ENCODE measurements around the gene MVD. TPM values are rescaled to one million over a fixed set of nuclear protein-coding genes. Genes with fewer than 3 reads are reported as not detected.

The MVD gene
- total RNA-seq, 1 experiment from 2014 or later: 63.6 TPM

- DNase-seq (ENCODE audit: low read depth): no peak
- in situ Hi-C loops (cut with HindIII; ENCODE audit: low pct_unique_long_range_greater_than_20kb, low sequenced_read_pairs): no loop called here
These were observed 35.8 kb upstream of the MVD start for GRCh38 chr16:88698646-88699045.

GRCh38 chr16:88697831-88698615 is 35.1 kb upstream of the MVD start:
- in situ Hi-C loops (cut with HindIII; ENCODE audit: low pct_unique_long_range_greater_than_20kb, low sequenced_read_pairs): no loop called here
- no peak for DNase-seq (ENCODE audit: low read depth)

DNA sequence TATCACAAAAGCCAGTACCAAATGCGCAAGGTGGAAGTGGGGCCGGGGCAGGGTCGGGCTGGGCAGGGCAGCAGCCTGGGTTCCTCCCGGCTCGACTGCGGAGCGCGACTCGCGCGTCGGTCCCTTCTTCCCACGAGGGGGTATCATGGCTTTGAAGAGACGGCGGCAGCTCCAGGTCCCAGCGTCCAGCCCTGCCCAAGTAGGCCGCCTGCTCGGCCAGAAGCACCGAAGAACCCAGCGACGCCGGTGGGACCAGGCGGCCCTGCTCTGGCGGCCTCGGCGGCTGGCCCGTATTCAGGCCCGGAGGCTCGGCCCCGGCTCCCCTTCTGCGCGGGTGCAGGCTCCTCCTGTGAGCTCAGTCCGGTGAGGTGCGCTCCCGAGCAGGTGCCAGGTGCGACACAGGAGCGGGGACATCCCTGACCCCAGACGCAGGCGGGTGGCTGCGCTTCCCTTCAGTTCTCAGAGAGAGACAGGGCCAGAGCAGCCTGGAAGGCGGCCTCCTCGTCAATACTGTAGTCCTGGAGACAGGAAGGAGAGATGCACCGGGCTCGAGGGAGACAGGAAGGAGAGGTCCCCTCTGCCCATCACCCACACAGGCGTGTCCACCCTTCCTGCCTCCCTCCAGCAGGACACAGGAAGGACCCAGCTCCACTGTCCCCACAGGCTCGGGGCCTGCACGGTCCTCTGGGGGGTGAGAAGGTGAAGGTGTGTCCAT is 34.4 kb upstream of the MVD start:
- DNase-seq (ENCODE audit: low read depth): no peak
- in situ Hi-C loops (cut with HindIII; ENCODE audit: low pct_unique_long_range_greater_than_20kb, low sequenced_read_pairs): no loop called here

DNA sequence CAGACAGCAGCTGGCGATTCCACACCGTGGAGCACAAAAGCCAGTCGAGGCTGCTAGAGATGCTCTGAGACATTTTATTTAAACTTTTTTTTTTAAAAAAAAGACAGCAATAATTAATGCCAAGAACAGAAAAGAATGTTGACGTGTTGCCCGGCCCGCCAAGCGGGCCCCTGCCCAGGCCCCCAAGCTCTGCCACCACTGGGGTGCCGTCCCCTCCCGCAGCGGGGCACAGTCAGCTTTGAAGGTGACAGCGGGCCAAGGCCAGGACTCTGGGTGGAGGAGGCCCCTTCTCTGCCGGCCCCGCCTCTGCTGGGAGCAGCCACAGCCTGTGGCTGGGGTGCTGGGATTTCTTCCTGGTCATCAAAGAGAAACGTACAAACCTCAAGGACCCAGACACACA is 33.5 kb upstream of the MVD start:
- in situ Hi-C loops (cut with HindIII; ENCODE audit: low pct_unique_long_range_greater_than_20kb, low sequenced_read_pairs): no loop called here
- no peak for DNase-seq (ENCODE audit: low read depth)

- no peak for DNase-seq (ENCODE audit: low read depth)
- in situ Hi-C loops (cut with HindIII; ENCODE audit: low pct_unique_long_range_greater_than_20kb, low sequenced_read_pairs): no loop called here
These were observed 32.9 kb upstream of the MVD start for GRCh38 chr16:88695753-88696152.

DNA sequence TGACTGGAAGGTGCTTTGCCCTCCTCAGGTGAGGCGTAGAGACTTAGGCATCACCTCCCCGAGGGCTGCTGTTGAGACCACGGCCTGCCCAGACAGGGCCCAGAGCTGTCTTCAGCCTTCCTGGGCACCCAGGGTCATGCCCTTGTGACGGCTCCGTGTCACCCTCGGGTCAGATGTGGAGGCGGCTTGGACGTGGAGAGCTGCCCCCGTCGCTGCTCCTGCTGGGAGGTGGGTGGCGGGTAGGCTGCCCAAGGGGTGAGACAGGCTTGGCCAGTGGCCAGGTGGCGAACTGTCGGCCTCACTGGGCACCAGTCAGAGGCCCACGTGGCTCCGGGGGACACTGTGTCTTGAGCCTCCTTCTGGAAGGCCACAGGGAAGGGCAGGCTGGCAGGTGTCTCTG is 32.3 kb upstream of the MVD start:
- in situ Hi-C loops (cut with HindIII; ENCODE audit: low pct_unique_long_range_greater_than_20kb, low sequenced_read_pairs): no loop called here
- no peak for DNase-seq (ENCODE audit: low read depth)

DNA sequence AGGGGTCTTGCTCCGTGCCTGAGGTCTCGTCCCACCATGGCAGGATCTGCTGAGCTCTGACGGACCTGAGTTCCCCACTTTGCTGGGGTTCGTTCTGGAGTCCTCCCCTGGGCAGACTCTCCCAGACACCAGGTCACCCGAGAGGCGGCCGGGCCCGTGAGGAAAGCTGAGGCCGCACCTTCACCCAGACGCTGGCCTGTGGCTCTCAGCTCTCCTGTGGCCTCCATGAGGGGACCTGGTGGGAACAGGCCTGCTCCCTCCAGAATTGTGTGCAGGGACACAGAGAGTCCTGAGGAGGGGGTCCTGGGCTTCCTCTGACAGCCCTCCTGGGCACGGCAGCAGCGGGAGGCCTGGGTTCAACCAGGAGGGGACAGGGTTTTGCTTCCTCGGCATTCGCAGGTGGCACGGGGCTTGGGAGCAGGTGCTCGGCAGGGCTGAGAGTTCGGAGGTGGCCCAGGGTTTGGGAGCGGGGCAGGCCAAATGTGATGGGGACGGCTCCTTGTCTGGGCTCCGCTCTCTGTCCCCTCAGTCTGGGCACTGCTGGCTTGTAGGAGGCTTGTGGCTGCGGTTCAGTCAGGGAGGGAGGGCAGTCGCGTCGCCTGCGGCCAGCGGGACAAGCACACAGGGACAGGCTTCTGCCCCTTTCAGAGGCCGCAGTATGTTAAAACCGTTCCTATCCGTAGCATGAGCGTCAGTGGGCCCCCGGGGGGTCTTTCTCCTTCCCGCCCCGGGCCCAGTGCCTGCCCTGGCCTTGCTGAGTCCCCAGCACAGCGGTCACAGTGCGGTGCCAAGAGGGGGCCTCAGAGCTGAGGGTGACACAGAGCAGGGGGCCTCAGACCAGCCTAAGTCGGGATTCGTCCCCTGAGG is 31.6 kb upstream of the MVD start:
- DNase-seq (ENCODE audit: low read depth): no peak
- in situ Hi-C loops (cut with HindIII; ENCODE audit: low pct_unique_long_range_greater_than_20kb, low sequenced_read_pairs): no loop called here

- no peak for DNase-seq (ENCODE audit: low read depth)
- in situ Hi-C loops (cut with HindIII; ENCODE audit: low pct_unique_long_range_greater_than_20kb, low sequenced_read_pairs): no loop called here
These were observed 30.7 kb upstream of the MVD start for GRCh38 chr16:88693420-88694177.

DNA sequence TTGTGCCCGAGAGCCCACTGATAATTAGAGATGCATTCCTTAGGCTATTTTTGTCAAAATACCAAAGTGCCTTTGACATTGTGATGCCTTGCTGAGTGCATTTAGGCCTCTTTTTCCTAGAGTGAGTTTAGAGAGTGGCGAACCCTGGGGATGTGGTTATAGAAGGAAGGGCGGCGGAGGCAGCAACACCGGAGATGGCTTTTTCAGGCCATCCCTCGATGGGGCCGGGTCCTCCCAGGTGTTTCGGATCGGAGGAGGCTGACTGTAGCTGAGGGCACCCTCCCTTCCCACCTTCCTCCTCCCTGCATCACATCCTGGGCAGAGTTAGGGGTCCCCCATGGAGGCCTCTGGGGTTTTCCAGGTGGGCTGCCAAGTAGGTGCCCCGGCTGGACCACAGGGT is 30.0 kb upstream of the MVD start:
- no peak for DNase-seq (ENCODE audit: low read depth)
- in situ Hi-C loops (cut with HindIII; ENCODE audit: low pct_unique_long_range_greater_than_20kb, low sequenced_read_pairs): no loop called here

DNA sequence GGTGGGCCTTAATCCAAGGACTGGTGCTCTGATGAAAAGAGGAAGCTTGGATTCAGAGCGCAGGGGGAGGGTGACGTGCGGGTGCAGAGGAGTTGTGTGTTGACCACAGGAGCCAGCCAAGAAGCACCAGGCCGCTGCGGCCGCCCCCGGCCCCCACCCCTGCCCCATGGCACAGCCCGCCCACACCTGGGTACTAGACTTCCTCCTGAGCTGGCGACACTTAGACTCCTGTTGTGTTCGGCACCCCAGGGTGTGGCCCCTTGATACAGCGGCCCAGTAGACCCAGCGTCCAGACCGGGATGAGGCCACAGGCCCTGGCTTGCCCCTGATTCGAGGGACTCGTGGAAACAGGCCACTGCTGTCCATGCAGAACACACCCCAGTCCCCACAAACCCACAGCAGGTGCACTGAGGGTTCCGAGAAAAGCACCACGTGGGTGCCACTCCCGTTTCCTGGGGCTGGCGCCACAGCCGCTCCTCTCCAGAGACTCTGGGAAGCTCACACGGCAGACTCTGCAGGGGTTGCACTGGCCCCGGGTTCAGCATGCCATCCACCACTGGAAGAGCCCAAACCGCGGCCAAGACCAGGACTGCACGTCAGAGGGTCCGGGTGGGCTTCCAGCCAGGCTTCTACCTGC is 29.2 kb upstream of the MVD start:
- DNase-seq (ENCODE audit: low read depth): no peak
- in situ Hi-C loops (cut with HindIII; ENCODE audit: low pct_unique_long_range_greater_than_20kb, low sequenced_read_pairs): no loop called here

DNA sequence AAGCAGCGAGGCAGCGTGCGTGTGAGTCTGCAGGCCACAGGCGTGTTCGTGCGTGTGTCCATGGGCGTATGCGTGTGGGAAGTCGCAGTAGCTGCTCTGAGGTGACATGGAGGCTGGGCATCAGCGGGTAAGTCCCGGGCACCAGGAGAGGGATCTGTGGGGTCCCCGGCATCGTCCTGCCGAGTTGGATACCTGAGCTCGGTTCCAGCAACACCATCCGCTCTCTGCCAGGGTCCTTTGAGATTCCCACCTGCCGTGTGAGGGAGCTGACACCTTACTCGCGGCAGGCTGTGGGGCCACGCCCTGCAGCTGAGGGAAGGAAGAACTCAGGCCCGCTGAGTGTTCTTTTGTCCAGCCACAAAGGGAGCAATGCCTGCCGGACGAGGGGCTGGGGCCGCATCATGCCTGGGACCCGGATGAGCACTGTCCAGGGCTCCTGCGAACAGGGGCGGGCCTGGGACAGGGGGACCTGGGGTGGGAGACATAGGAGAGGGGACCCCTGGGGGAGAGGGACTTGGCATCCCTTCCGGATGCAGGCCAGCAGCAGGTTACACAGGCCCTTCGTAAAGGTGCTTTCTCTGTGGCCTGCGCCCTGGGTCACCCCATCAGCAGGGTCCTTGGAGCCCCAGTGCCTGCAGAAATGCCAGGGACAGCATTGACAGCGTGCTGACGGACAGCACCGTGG is 28.4 kb upstream of the MVD start:
- DNase-seq (ENCODE audit: low read depth): no peak
- in situ Hi-C loops (cut with HindIII; ENCODE audit: low pct_unique_long_range_greater_than_20kb, low sequenced_read_pairs): no loop called here

GRCh38 chr16:88690341-88691128 is 27.6 kb upstream of the MVD start:
- in situ Hi-C loops (cut with HindIII; ENCODE audit: low pct_unique_long_range_greater_than_20kb, low sequenced_read_pairs): no loop called here

GRCh38 chr16:88688013-88688778 is 25.3 kb upstream of the MVD start:
- in situ Hi-C loops (cut with HindIII; ENCODE audit: low pct_unique_long_range_greater_than_20kb, low sequenced_read_pairs): no loop called here

More at GRCh38 chr16:88690341-88691128, 27.6 kb upstream of the MVD start:
- no peak for DNase-seq (ENCODE audit: low read depth)

GRCh38 chr16:88687676-88688012 is 24.8 kb upstream of the MVD start:
- no peak for DNase-seq (ENCODE audit: low read depth)
- in situ Hi-C loops (cut with HindIII; ENCODE audit: low pct_unique_long_range_greater_than_20kb, low sequenced_read_pairs): no loop called here

More at GRCh38 chr16:88688013-88688778, 25.3 kb upstream of the MVD start:
- DNase-seq (ENCODE audit: low read depth): no peak

DNA sequence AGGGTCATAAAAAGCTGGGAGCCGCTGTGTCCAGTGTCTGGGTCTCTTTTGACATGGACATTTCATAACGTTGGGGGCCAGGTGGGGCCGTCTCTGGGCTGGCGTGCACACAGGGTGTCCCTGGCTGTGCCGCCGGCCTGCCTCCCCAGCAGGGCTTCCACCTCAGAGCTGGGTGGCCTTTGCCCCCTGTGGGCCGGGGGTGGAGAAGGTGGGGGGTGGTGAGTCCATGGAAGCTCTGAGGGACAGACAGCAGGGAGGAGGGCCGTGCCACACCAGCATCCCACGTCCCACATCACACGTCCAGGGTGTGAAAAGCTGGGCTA is 24.3 kb upstream of the MVD start:
- no peak for DNase-seq (ENCODE audit: low read depth)
- in situ Hi-C loops (cut with HindIII; ENCODE audit: low pct_unique_long_range_greater_than_20kb, low sequenced_read_pairs): no loop called here
